Epidermal melanocyte (primary cell): ENCODE results near the gene MEIOB.
"Not testable (repeated sequence)": the region's sequence is repeated elsewhere in the genome, so short reads cannot be mapped to it uniquely, and the experiment has no call there.

ENCODE experiments used
- DNase-seq: peaks from one replicate; pipeline ENCODE4 v3.0.0; 2011; ENCODE audit warnings: low spot score; ENCODE audit not compliant: insufficient read length

The MEIOB gene

GRCh38 chr16:1871974-1872635, at the start of gene MEIOB:
TSS of gene MEIOB (minus strand) at chr16:1872164. CDS start at chr16:1868175, 3,989 bp downstream.
- DNase-seq, result no peak

GRCh38 chr16:1920727-1921171, 48.8 kb upstream of the MEIOB start:
- DNase-seq, result no peak

GRCh38 chr16:1920122-1920521, 48.2 kb upstream of the MEIOB start:
- DNase-seq, result not testable (repeated sequence)

- DNase-seq, result no peak
Measured at GRCh38 chr16:1919327-1919998, 47.5 kb upstream of the MEIOB start.

GRCh38 chr16:1918351-1919326, 46.7 kb upstream of the MEIOB start, which contains the start of gene HS3ST6:
TSS of gene HS3ST6 (minus strand) at chr16:1918415. CDS start at chr16:1918323, 92 bp downstream.
- peak; percentile 20 for DNase-seq

GRCh38 chr16:1917665-1918350, 45.8 kb upstream of the MEIOB start:
- peak; percentile 10 for DNase-seq

- DNase-seq, result no peak
Measured at GRCh38 chr16:1917056-1917664, 45.2 kb upstream of the MEIOB start.

GRCh38 chr16:1916640-1916990, 44.7 kb upstream of the MEIOB start:
- DNase-seq, result no peak

- DNase-seq, result no peak
Measured at GRCh38 chr16:1915732-1916639, 44.0 kb upstream of the MEIOB start.

- DNase-seq, result no peak
Measured at GRCh38 chr16:1914988-1915387, 43.0 kb upstream of the MEIOB start.

GRCh38 chr16:1914084-1914608, 42.2 kb upstream of the MEIOB start:
- no peak for DNase-seq

GRCh38 chr16:1913327-1914083, 41.5 kb upstream of the MEIOB start:
- DNase-seq, result no peak

GRCh38 chr16:1912215-1912543, 40.2 kb upstream of the MEIOB start:
- no peak for DNase-seq

- DNase-seq, result no peak
Measured at GRCh38 chr16:1911467-1912214, 39.7 kb upstream of the MEIOB start.

GRCh38 chr16:1909561-1910231, 37.7 kb upstream of the MEIOB start:
- DNase-seq, result no peak

- DNase-seq, result no peak
Measured at GRCh38 chr16:1908983-1909382, 37.0 kb upstream of the MEIOB start.

- DNase-seq, result peak; percentile 70
Measured at GRCh38 chr16:1908184-1908583, 36.2 kb upstream of the MEIOB start.
